ENCODE results near the gene ADARB2. TPM values are rescaled to one million over a fixed set of nuclear protein-coding genes. Genes with fewer than 3 reads are reported as not detected.

Gene ADARB2
- total RNA-seq, 2 donors from 2014 or later, result 1.1 to 1.8 TPM

DNA sequence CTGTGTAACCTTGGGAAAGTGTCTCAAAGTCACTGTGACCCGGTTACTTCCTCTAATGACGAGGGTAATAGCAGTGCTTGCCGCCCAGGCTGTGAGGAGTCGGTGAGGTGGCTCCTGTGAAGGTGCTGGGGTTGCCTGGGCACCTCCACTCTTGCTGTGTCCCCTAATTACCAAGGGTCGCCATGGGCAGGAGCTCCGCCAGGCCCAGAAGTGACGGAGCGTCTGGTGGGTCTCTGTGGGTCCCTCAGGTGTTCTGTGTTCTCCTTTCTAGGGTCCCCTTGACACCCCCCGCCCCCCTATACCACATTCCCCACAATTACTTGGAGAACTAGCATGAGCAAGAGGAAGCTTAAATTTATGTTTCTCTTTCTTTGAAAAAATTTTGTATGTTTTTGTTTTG, 519.7 kb downstream of the ADARB2 start:
- WGBS, 2 experiments (ENCODE audit: insufficient coverage in 1 of 2, insufficient read length in 1 of 2), result 92 to 93% methylated on average over 8 to 9 of the region's 9 CpGs
- Histone ChIP-seq H3K4me1 (ENCODE audit: control insufficient read depth, insufficient read depth, low read length) (no peaks in the 10 kb centered on the region), H3K36me3 (ENCODE audit: control insufficient read depth, insufficient read depth, low read length) (no peaks in the 10 kb centered on the region), H3K9ac (ENCODE audit: extremely low read depth, low read length, poor library complexity, severe bottlenecking) (no peak overlapping the region), H3K4me3 (ENCODE audit: low read length) (no peak overlapping the region), H3K27ac (ENCODE audit: low read depth, low read length) (no peak overlapping the region), H3K27me3 (ENCODE audit: control insufficient read depth, insufficient read depth, low read length, poor library complexity, severe bottlenecking) (no peaks in the 10 kb centered on the region), H3K9me3 (ENCODE audit: control insufficient read depth, low read length) (no peaks in the 10 kb centered on the region)
- DNase-seq, result no peak
- TF ChIP-seq, protein P1, sequence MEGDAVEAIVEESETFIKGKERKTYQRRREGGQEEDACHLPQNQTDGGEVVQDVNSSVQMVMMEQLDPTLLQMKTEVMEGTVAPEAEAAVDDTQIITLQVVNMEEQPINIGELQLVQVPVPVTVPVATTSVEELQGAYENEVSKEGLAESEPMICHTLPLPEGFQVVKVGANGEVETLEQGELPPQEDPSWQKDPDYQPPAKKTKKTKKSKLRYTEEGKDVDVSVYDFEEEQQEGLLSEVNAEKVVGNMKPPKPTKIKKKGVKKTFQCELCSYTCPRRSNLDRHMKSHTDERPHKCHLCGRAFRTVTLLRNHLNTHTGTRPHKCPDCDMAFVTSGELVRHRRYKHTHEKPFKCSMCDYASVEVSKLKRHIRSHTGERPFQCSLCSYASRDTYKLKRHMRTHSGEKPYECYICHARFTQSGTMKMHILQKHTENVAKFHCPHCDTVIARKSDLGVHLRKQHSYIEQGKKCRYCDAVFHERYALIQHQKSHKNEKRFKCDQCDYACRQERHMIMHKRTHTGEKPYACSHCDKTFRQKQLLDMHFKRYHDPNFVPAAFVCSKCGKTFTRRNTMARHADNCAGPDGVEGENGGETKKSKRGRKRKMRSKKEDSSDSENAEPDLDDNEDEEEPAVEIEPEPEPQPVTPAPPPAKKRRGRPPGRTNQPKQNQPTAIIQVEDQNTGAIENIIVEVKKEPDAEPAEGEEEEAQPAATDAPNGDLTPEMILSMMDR (conservative IDR thresholded peaks at IDR 0.05), result no peak
- no peaks in the 10 kb centered on the region for H3K36me3 Mint-ChIP-seq (ENCODE audit: low read depth)
- no peak overlapping the region for H3K4me3 Mint-ChIP-seq
- H3K4me1 Mint-ChIP-seq, result no peaks in the 10 kb centered on the region
- no peak overlapping the region for H3K27ac Mint-ChIP-seq
- peaks cover 6% of the 10 kb centered on the region for H3K9me3 Mint-ChIP-seq
- H3K27me3 Mint-ChIP-seq (ENCODE audit: insufficient read depth), result peaks cover 1% of the 10 kb centered on the region

DNA sequence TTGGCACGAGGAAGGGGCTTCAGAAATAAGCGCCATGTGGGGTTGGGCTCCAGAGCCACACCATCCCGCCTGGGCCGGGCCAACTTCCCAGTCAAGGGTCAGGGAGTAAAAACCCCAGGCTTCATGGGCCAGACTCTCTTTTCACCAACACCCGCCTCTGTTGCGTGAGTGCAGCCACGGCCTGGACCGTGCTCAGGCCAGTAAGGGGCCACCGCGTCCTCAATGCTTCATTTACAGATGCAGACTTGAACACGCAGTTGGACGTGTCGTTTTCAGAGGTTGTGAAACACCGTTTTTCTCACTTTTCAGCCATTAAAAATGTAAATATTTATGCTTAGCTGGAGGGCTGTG, 520.1 kb downstream of the ADARB2 start:
- no peak overlapping the region for H3K9ac ChIP-seq (ENCODE audit: extremely low read depth, low read length, poor library complexity, severe bottlenecking)
- H3K36me3 Mint-ChIP-seq (ENCODE audit: low read depth), result no peaks in the 10 kb centered on the region
- peaks cover 1% of the 10 kb centered on the region for H3K27me3 Mint-ChIP-seq (ENCODE audit: insufficient read depth)
- H3K4me3 ChIP-seq (ENCODE audit: low read length), result no peak overlapping the region
- no peaks in the 10 kb centered on the region for H3K4me1 ChIP-seq (ENCODE audit: control insufficient read depth, insufficient read depth, low read length)
- H3K9me3 Mint-ChIP-seq, result peaks cover 6% of the 10 kb centered on the region
- H3K36me3 ChIP-seq (ENCODE audit: control insufficient read depth, insufficient read depth, low read length), result no peaks in the 10 kb centered on the region
- H3K27me3 ChIP-seq (ENCODE audit: control insufficient read depth, insufficient read depth, low read length, poor library complexity, severe bottlenecking), result no peaks in the 10 kb centered on the region
- H3K27ac ChIP-seq (ENCODE audit: low read depth, low read length), result no peak overlapping the region
- H3K9me3 ChIP-seq (ENCODE audit: control insufficient read depth, low read length), result no peaks in the 10 kb centered on the region
- DNase-seq, result no peak
- H3K4me1 Mint-ChIP-seq, result no peaks in the 10 kb centered on the region
- WGBS, 2 experiments (ENCODE audit: insufficient coverage in 1 of 2, insufficient read length in 1 of 2), result 95 to 98% methylated on average over 11 to 14 of the region's 14 CpGs
- no peak overlapping the region for H3K27ac Mint-ChIP-seq
- no peak overlapping the region for H3K4me3 Mint-ChIP-seq
- TF ChIP-seq, protein P1 (conservative IDR thresholded peaks at IDR 0.05), result no peak

DNA sequence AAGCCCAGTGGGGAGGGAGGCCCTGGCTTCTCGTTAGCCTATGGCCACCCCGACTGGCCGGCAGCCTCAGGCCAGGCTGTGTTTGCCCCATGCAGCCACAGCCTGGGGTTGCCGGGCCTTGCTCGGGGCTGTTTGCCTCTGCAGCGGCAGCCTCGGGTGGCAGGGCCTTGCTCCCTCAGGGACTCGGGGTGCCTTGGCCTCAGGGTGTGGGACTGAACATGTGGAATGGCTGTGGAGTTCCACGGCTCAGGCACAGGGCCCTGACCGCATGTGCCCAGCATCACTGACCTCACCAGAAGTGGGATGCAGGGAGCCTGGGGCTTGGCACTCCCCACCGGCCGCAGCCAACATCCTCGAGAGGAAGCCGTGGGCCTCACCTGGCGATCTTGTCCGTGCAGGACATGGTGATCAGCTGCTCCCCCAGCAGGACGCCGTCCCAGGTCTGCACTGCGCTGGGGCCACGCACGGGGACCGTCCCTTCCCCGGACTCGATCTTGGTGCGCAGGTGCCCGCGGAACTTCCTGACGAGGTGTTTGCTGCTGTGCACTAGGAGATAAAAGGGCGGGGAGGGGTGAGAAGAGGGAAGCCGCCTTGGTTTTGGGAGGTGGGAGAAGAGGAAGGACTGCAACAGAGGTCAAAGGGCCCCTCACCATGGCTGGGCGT, 520.6 kb downstream of the ADARB2 start:
- 93 to 96% methylated on average over 21 to 31 of the region's 31 CpGs for WGBS, 2 experiments (ENCODE audit: insufficient coverage in 1 of 2, insufficient read length in 1 of 2)
- H3K9ac ChIP-seq (ENCODE audit: extremely low read depth, low read length, poor library complexity, severe bottlenecking), result no peak overlapping the region

More for the DNA sequence above, 520.6 kb downstream of the ADARB2 start:
- Mint-ChIP-seq H3K4me1 (no peaks in the 10 kb centered on the region), H3K27me3 (ENCODE audit: insufficient read depth) (peaks cover 1% of the 10 kb centered on the region), H3K9me3 (peaks cover 2% of the 10 kb centered on the region), H3K36me3 (ENCODE audit: low read depth) (no peaks in the 10 kb centered on the region), H3K27ac (no peak overlapping the region), H3K4me3 (no peak overlapping the region)
- Histone ChIP-seq H3K9me3 (ENCODE audit: control insufficient read depth, low read length) (no peaks in the 10 kb centered on the region), H3K36me3 (ENCODE audit: control insufficient read depth, insufficient read depth, low read length) (no peaks in the 10 kb centered on the region), H3K4me3 (ENCODE audit: low read length) (no peak overlapping the region), H3K27me3 (ENCODE audit: control insufficient read depth, insufficient read depth, low read length, poor library complexity, severe bottlenecking) (no peaks in the 10 kb centered on the region), H3K4me1 (ENCODE audit: control insufficient read depth, insufficient read depth, low read length) (no peaks in the 10 kb centered on the region), H3K27ac (ENCODE audit: low read depth, low read length) (no peak overlapping the region)
- TF ChIP-seq, protein P1 (conservative IDR thresholded peaks at IDR 0.05), result no peak
- DNase-seq, result no peak
